Prostate gland (tissue), 2 donors: ENCODE measurements around the gene TNRC18. TPM values are rescaled to one million over a fixed set of nuclear protein-coding genes. Genes with fewer than 3 reads are reported as not detected.
"Not testable (repeated sequence)": the region's sequence is repeated elsewhere in the genome, so short reads cannot be mapped to it uniquely, and the experiment has no call there.

ENCODE experiments used
- DNase-seq: peaks from one replicate; pipeline ENCODE4 v3.0.0-alpha.2; 2019; ENCODE audit warnings: low spot score
- H3K27ac ChIP-seq, 2 donors: fragments of 200-600 bp; sonication (generic); 2 replicates each; pipeline ENCODE4 v1.5.1; 2017 to 2019
- H3K27me3 ChIP-seq: fragments of 200-600 bp; sonication (generic); replicated peaks from 2 replicates; pipeline ENCODE4 v1.5.1; 2019; ENCODE audit not compliant: insufficient read depth
- H3K36me3 ChIP-seq, 2 donors: fragments of 200-600 bp; sonication (generic); 1 replicate in 1 of 2; 2 replicates in 1 of 2; pipeline versions ENCODE4 v1.5.1 to v1.8.1; 2017 to 2019
- H3K4me1 ChIP-seq: fragments of 200-600 bp; sonication (generic); replicated peaks from 2 replicates; pipeline ENCODE4 v1.5.1; 2019
- H3K4me3 ChIP-seq, 2 donors: fragments of 200-600 bp; sonication (generic); 2 replicates each; pipeline ENCODE4 v1.5.1; 2017 to 2019
- H3K9me3 ChIP-seq: fragments of 200-600 bp; sonication (generic); 2 replicates; pipeline ENCODE4 v1.5.1; 2017
- POLR2A ChIP-seq: fragments of 450-650 bp; IDR thresholded peaks from one replicate; pipeline ENCODE4 v1.6.1; 2016; ENCODE audit warnings: antibody characterized with exemption, mild to moderate bottlenecking
- POLR2AphosphoS5 ChIP-seq: sonication (generic); formaldehyde crosslinking; IDR thresholded peaks from one replicate; pipeline ENCODE4 v1.6.1; 2017; ENCODE audit warnings: antibody characterized with exemption
- WGBS: methylation state at CpG from one replicate; pipeline ENCODE4 v1.1.5; 2018; 5-methylcytosine and 5-hydroxymethylcytosine counted together
- intact Hi-C: fragments of 100-400 bp; cut with DNase I; formaldehyde crosslinking; loops from one replicate; pipeline ENCODE4 v1.14.2; 2022
- total RNA-seq, 2 donors: library from RNA; depleted of rRNA; stranded (reverse); fragments of >200 nt; gene quantifications; one replicate each; pipeline ENCODE4 v1.1.0, GENCODE V29; 2016
- TF ChIP-seq, protein P1 (sequence below), 4 experiments: fragments of 200-600 bp in 2 of 4; fragments of 450-650 bp in 2 of 4; sonication (generic) in 2 of 4; IDR thresholded peaks; 1 replicate in 3 of 4; 2 replicates in 1 of 4; pipeline ENCODE4 v1.5.1; 2016 to 2019; ENCODE audit warnings: antibody characterized with exemption in 4 of 4, mild to moderate bottlenecking in 2 of 4, moderate library complexity in 2 of 4

TNRC18 gene
- total RNA-seq, 2 donors from 2014 or later, result 138 to 290 TPM

DNA sequence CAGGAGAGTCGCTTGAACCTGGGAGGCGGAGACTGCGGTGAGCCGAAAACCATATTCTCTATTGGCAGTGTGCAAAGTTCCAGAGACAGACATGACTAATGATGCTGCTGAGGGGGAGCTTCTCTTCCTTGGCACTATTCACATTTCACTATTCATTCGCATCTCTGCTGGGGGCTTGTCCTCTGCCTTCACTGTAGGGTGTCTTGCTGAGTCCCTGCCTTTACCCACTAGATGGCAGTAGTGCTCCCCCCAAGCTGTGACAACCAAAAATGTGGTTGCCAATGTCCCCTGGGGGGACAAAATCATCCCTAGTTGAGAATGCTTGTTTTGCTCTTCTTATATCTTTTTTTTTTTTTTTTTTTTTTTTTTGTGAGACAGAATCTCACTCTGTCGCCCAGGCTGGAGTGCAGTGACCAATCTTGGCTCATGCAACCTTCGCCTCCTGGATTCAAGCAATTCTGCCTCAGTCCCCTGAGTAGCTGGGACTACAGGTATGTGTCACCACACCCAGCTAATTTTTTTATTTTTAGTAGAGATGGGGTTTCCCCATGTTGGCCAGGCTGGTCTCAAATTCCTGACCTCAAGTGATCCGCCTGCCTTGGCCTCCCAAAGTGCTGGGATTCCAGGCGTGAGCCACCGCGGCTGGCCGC is 57.5 kb downstream of the TNRC18 start:
- WGBS, result 68% methylated on average over 12 of the region's 12 CpGs
- not testable (repeated sequence) for H3K9me3 ChIP-seq, H3K27ac ChIP-seq, H3K4me1 ChIP-seq, H3K27me3 ChIP-seq, H3K4me3 ChIP-seq
- H3K36me3 ChIP-seq, result peaks cover 14 to 25% of the 10 kb centered on the region in 2 donors
- intact Hi-C loops, result loop anchor here (5.0 to 10.0 kb wide), 2 partner anchors 81 to 129 kb away; no protein-coding TSS in a partner anchor
- TF ChIP-seq, protein P1, sequence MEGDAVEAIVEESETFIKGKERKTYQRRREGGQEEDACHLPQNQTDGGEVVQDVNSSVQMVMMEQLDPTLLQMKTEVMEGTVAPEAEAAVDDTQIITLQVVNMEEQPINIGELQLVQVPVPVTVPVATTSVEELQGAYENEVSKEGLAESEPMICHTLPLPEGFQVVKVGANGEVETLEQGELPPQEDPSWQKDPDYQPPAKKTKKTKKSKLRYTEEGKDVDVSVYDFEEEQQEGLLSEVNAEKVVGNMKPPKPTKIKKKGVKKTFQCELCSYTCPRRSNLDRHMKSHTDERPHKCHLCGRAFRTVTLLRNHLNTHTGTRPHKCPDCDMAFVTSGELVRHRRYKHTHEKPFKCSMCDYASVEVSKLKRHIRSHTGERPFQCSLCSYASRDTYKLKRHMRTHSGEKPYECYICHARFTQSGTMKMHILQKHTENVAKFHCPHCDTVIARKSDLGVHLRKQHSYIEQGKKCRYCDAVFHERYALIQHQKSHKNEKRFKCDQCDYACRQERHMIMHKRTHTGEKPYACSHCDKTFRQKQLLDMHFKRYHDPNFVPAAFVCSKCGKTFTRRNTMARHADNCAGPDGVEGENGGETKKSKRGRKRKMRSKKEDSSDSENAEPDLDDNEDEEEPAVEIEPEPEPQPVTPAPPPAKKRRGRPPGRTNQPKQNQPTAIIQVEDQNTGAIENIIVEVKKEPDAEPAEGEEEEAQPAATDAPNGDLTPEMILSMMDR (IDR thresholded peaks at IDR 0.05), result peak; percentile 54 to 81 (median 73)
- TF ChIP-seq POLR2AphosphoS5, result peak; percentile 62
- DNase-seq, result peak; percentile 65

DNA sequence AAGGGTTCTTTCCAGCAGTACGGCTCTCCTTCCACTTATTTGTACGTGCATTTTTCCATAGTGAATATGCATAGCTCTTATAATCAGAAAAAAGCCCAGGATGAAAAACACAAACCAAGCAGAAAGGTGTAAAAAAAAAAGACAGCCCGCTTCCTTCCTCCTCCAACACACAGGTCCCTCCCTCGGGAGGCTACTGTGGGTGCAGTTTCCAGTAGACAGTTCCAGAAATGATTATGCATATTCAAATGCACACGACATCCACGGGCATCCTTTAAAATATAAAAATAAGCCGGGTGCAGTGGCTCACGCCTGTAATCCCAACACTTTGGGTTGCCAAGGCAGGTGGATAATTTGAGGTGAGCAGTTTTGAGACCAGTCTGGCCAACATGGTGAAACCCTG is 59.9 kb downstream of the TNRC18 start:
- no peak overlapping the region for H3K27ac ChIP-seq
- no peaks in the 10 kb centered on the region for H3K9me3 ChIP-seq
- 57% methylated on average over 8 of the region's 8 CpGs for WGBS
- TF ChIP-seq, protein P1 (IDR thresholded peaks at IDR 0.05), result no peak
- TF ChIP-seq POLR2AphosphoS5 (no peak), POLR2A (no peak)
- H3K27me3 ChIP-seq, result no peaks in the 10 kb centered on the region
- H3K36me3 ChIP-seq, result peaks cover 7 to 18% of the 10 kb centered on the region in 2 donors
- DNase-seq, result no peak
- intact Hi-C loops, result loop anchor here (10.0 kb wide), 1 partner anchor 131 kb away; no protein-coding TSS in a partner anchor
- H3K4me3 ChIP-seq, result no peak overlapping the region
- H3K4me1 ChIP-seq, result peaks cover 14% of the 10 kb centered on the region

- Histone ChIP-seq H3K9me3 (no peaks in the 10 kb centered on the region), H3K4me1 (peaks cover 17% of the 10 kb centered on the region), H3K36me3 (peaks cover 7 to 18% of the 10 kb centered on the region in 2 donors), H3K4me3 (no peak overlapping the region), H3K27ac (no peak overlapping the region), H3K27me3 (no peaks in the 10 kb centered on the region)
- intact Hi-C loops, result loop anchor here (10.0 kb wide), 1 partner anchor 132 kb away; no protein-coding TSS in a partner anchor
- no peak for DNase-seq
- TF ChIP-seq, protein P1 (IDR thresholded peaks at IDR 0.05), result no peak
- no peak for TF ChIP-seq POLR2AphosphoS5
- no peak for TF ChIP-seq POLR2A
- 91% methylated on average over 17 of the region's 18 CpGs for WGBS
Measured at GRCh38 chr7:5362466-5362865, 61.2 kb downstream of the TNRC18 start.

GRCh38 chr7:5361446-5362127 is 62.0 kb downstream of the TNRC18 start:
- peaks cover 22% of the 10 kb centered on the region for H3K4me1 ChIP-seq
- H3K9me3 ChIP-seq, result no peaks in the 10 kb centered on the region
- H3K36me3 ChIP-seq, result peaks cover 7 to 24% of the 10 kb centered on the region in 2 donors
- no peak overlapping the region for H3K27ac ChIP-seq
- no peak overlapping the region for H3K4me3 ChIP-seq
- 86% methylated on average over 53 of the region's 58 CpGs for whole genome bisulfite sequencing
- DNase-seq, result no peak
- intact Hi-C loops, result loop anchor here (10.0 kb wide), 1 partner anchor 133 kb away; no protein-coding TSS in a partner anchor
- TF ChIP-seq, protein P1 (IDR thresholded peaks at IDR 0.05), result no peak
- no peak for TF ChIP-seq POLR2AphosphoS5
- no peaks in the 10 kb centered on the region for H3K27me3 ChIP-seq
